GM12801 (cell line): ENCODE measurements around the gene RER1.

Source experiments
- CTCF ChIP-seq: IDR thresholded peaks from one replicate; pipeline ENCODE4 v1.5.1; 2011; ENCODE audit warnings: control low read depth; ENCODE audit not compliant: insufficient read length; ENCODE audit errors: extremely low read depth

The RER1 gene

GRCh38 chr1:2415801-2416208, 24.2 kb downstream of the RER1 start:
- no peak for TF ChIP-seq CTCF

- no peak for TF ChIP-seq CTCF
Observed at GRCh38 chr1:2416403-2416802, 24.8 kb downstream of the RER1 start.

GRCh38 chr1:2417083-2417832, 25.6 kb downstream of the RER1 start:
- no peak for TF ChIP-seq CTCF

- TF ChIP-seq CTCF, result no peak
Observed at GRCh38 chr1:2417833-2418225, 26.2 kb downstream of the RER1 start.

GRCh38 chr1:2418791-2419320, 27.2 kb downstream of the RER1 start:
- TF ChIP-seq CTCF, result no peak

GRCh38 chr1:2419416-2419815, 27.8 kb downstream of the RER1 start:
- no peak for TF ChIP-seq CTCF

GRCh38 chr1:2422523-2422922, 30.9 kb downstream of the RER1 start:
- TF ChIP-seq CTCF, result no peak
